T-helper 1 cell treated with Interleukin-12 subunit alpha and Interleukin-12 subunit beta and Interleukin-4 antibody, amounts not matched to agents 30 μg/mL and 1 μg/mL, for 36 hours (primary cell): ENCODE data around the gene BORCS6.

Experiments used
- H3K27ac Mint-ChIP-seq: one replicate; pipeline ENCODE4 v1.8.0; 2021; ENCODE audit warnings: mild to moderate bottlenecking, mixed read lengths
- H3K27me3 Mint-ChIP-seq: one replicate; pipeline ENCODE4 v1.8.0; 2021; ENCODE audit warnings: low read depth, mixed read lengths
- H3K36me3 Mint-ChIP-seq: one replicate; pipeline ENCODE4 v1.8.0; 2021; ENCODE audit warnings: low read depth, mixed read lengths
- H3K4me1 Mint-ChIP-seq: one replicate; pipeline ENCODE4 v1.8.0; 2021; ENCODE audit warnings: low read depth, mixed read lengths
- H3K4me3 Mint-ChIP-seq: one replicate; pipeline ENCODE4 v1.8.0; 2021; ENCODE audit warnings: mild to moderate bottlenecking, moderate library complexity, mixed read lengths
- H3K9me3 Mint-ChIP-seq: one replicate; pipeline ENCODE4 v1.8.0; 2021; ENCODE audit warnings: mixed read lengths

The BORCS6 gene

GRCh38 chr17:8166731-8167130 lies 23.2 kb downstream of the BORCS6 start:
- Mint-ChIP-seq H3K27ac (no peak overlapping the region), H3K9me3 (no peaks in the 10 kb centered on the region)

DNA sequence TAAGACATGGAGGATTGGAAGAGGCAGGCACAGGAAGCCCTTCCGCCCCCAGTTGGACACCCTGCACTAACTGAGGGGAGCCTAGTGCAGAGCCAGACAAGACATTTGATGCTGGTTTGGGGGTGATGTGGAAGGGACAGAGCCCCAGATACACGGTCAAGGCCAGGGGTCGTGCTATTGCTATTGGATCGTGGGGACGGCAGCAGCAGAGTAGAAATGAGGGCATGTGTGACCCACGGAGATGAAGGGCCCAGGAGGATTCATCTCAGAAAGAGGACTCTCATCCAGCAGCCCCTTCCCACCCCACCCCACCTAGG lies 25.2 kb downstream of the BORCS6 start:
- peaks cover 42% of the 10 kb centered on the region for H3K4me1 Mint-ChIP-seq
- H3K36me3 Mint-ChIP-seq = peaks cover 19% of the 10 kb centered on the region
- peak overlapping the region; percentile 98 for H3K27ac Mint-ChIP-seq
- no peaks in the 10 kb centered on the region for H3K27me3 Mint-ChIP-seq
- no peaks in the 10 kb centered on the region for H3K9me3 Mint-ChIP-seq
- H3K4me3 Mint-ChIP-seq = peak overlapping the region; percentile 86

More at GRCh38 chr17:8166731-8167130, 23.2 kb downstream of the BORCS6 start:
- Mint-ChIP-seq H3K4me3 (no peak overlapping the region), H3K4me1 (peaks cover 26% of the 10 kb centered on the region), H3K36me3 (peaks cover 3% of the 10 kb centered on the region), H3K27me3 (no peaks in the 10 kb centered on the region)

- Mint-ChIP-seq H3K27ac (peak overlapping the region; percentile 98), H3K9me3 (no peaks in the 10 kb centered on the region), H3K4me1 (peaks cover 42% of the 10 kb centered on the region), H3K27me3 (no peaks in the 10 kb centered on the region), H3K36me3 (peaks cover 23% of the 10 kb centered on the region), H3K4me3 (peak overlapping the region; percentile 86)
These were observed 25.8 kb downstream of the BORCS6 start for GRCh38 chr17:8163978-8164814.

- Mint-ChIP-seq H3K9me3 (no peaks in the 10 kb centered on the region), H3K4me3 (peak overlapping the region; percentile 86), H3K36me3 (peaks cover 30% of the 10 kb centered on the region), H3K27me3 (no peaks in the 10 kb centered on the region), H3K27ac (peak overlapping the region; percentile 98), H3K4me1 (peaks cover 49% of the 10 kb centered on the region)
These were observed 26.7 kb downstream of the BORCS6 start for GRCh38 chr17:8162997-8163977.

- Mint-ChIP-seq H3K9me3 (no peaks in the 10 kb centered on the region), H3K36me3 (peaks cover 30% of the 10 kb centered on the region), H3K4me1 (peaks cover 49% of the 10 kb centered on the region), H3K27ac (peak within 1 kb of the TSS; percentile 98), H3K27me3 (no peaks in the 10 kb centered on the region), H3K4me3 (peak within 1 kb of the TSS; percentile 86)
These were observed 27.6 kb downstream of the BORCS6 start, which contains the start of gene VAMP2 for GRCh38 chr17:8162233-8162996. TSS of gene VAMP2 (minus strand) at chr17:8162948. CDS start at chr17:8162879, 69 bp downstream.

DNA sequence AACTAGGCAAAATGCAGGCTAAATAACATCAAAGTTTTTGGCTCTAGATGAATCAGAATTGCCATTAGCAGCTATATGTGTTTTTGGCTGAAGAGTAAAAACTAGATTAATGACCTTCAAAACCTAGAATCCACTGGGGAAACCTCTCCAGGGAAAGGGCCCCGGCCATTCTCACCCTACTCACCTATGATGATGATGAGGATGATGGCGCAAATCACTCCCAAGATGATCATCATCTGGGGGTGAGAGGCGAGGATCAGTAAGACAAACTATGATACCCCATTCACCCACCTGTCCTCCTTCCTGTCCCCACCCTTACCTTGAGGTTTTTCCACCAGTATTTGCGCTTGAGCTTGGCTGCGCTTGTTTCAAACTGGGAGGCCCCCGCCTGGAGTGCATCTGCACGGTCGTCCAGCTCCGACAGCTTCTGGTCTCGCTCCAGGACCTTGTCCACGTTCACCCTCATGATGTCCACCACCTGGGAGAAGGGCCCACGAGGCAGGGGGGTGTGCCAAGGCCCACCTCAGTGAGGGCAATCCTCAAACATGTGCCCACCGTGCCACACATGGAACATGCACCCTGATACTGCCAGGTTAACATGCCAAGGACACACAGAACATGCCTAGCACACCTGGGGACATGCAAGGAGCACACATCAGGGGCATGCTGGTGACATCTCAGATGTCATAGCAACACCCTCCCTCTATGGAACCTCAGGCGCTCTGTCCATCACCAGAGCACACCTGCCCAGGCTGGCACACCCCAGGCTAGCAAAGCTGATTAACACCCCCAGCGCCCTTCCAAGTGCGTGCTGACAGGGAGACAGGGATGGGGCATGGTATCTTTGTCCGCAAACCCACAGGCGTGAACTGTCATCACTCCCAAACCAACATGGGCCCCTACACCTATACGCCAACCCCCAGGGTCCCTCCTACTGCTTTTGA lies 28.4 kb downstream of the BORCS6 start:
- peak overlapping the region; percentile 76 for H3K27ac Mint-ChIP-seq
- H3K4me3 Mint-ChIP-seq = peak overlapping the region; percentile 84
- peaks cover 30% of the 10 kb centered on the region for H3K36me3 Mint-ChIP-seq
- peaks cover 49% of the 10 kb centered on the region for H3K4me1 Mint-ChIP-seq
- no peaks in the 10 kb centered on the region for H3K9me3 Mint-ChIP-seq
- H3K27me3 Mint-ChIP-seq = no peaks in the 10 kb centered on the region

DNA sequence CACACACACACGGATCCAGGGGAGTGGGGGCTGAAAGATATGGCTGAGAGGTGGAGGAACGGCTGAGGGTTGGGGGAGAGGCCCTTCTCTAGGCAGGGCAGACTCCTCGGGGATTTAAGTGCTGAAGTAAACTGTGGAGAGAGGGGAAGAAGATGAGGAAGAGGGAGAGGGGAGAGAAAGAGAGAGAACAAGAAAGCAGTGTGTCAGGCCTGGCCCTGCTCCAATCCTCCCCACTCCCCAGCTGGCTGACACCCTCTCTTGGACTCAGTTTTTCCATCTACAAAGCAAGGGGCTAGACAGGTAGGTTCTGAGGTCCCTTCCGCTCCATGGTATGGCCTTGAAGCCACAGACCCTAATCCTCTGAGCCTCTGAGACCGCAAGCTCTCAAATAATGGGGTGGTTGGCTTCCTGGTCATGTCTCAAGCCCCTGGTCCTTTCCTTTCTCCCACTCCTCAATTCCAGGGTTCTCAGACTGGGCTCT lies 29.2 kb downstream of the BORCS6 start:
- no peaks in the 10 kb centered on the region for H3K27me3 Mint-ChIP-seq
- H3K9me3 Mint-ChIP-seq = no peaks in the 10 kb centered on the region
- peak overlapping the region; percentile 84 for H3K4me3 Mint-ChIP-seq
- H3K4me1 Mint-ChIP-seq = peaks cover 49% of the 10 kb centered on the region
- H3K36me3 Mint-ChIP-seq = peaks cover 30% of the 10 kb centered on the region
- peak overlapping the region; percentile 76 for H3K27ac Mint-ChIP-seq

GRCh38 chr17:8160224-8160577 lies 29.8 kb downstream of the BORCS6 start:
- peak overlapping the region; percentile 76 for H3K27ac Mint-ChIP-seq
- H3K9me3 Mint-ChIP-seq = no peaks in the 10 kb centered on the region
- H3K4me1 Mint-ChIP-seq = peaks cover 53% of the 10 kb centered on the region
- H3K36me3 Mint-ChIP-seq = peaks cover 30% of the 10 kb centered on the region
- no peaks in the 10 kb centered on the region for H3K27me3 Mint-ChIP-seq
- peak overlapping the region; percentile 84 for H3K4me3 Mint-ChIP-seq

GRCh38 chr17:8159459-8160223 lies 30.3 kb downstream of the BORCS6 start:
- Mint-ChIP-seq H3K27ac (peak overlapping the region; percentile 76), H3K36me3 (peaks cover 27% of the 10 kb centered on the region), H3K4me1 (peaks cover 53% of the 10 kb centered on the region), H3K4me3 (peak overlapping the region; percentile 78), H3K27me3 (no peaks in the 10 kb centered on the region), H3K9me3 (no peaks in the 10 kb centered on the region)

- H3K27me3 Mint-ChIP-seq = no peaks in the 10 kb centered on the region
- peak overlapping the region; percentile 63 for H3K4me3 Mint-ChIP-seq
- H3K9me3 Mint-ChIP-seq = no peaks in the 10 kb centered on the region
- H3K36me3 Mint-ChIP-seq = peaks cover 27% of the 10 kb centered on the region
- H3K27ac Mint-ChIP-seq = peak overlapping the region; percentile 98
- H3K4me1 Mint-ChIP-seq = peaks cover 51% of the 10 kb centered on the region
These were observed 31.0 kb downstream of the BORCS6 start for GRCh38 chr17:8159032-8159400.

DNA sequence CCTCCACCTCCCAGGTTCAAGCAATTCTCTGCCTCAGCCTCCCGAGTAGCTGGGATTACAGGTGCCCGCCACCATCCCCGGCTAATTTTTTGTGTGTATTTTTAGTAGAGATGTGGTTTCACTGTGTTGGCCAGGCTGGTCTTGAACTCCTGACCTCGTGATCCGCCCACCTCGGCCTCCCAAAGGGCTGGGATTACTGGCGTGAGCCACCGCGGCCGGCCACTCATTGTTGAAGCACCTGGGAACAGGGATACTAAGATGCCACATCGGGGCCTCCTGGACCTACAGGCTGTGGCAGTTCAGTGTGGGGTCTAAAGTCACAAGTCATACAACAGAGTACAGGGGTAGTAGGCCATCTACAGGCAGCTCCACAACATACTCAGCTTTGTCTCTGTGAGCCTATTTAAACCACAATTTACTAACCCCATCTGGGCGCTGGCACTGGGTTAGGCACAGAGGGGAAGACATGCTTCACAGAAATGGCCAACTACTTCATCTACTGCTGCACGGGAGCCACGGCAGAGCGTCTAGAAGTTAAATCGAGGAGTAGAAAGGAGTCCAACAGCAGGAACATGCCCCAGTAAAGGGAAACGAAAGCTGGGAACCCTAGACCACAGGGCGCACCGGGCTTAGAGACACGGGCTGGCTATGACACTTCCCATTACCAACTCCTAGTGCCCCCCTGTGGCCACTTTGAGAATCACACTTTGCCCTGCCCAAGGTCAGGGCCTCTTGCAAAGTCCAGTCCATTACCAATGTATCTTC lies 31.5 kb downstream of the BORCS6 start:
- H3K27me3 Mint-ChIP-seq = no peaks in the 10 kb centered on the region
- H3K9me3 Mint-ChIP-seq = no peaks in the 10 kb centered on the region
- H3K36me3 Mint-ChIP-seq = peaks cover 29% of the 10 kb centered on the region
- peak overlapping the region; percentile 63 for H3K4me3 Mint-ChIP-seq
- H3K27ac Mint-ChIP-seq = peak overlapping the region; percentile 98
- peaks cover 50% of the 10 kb centered on the region for H3K4me1 Mint-ChIP-seq

DNA sequence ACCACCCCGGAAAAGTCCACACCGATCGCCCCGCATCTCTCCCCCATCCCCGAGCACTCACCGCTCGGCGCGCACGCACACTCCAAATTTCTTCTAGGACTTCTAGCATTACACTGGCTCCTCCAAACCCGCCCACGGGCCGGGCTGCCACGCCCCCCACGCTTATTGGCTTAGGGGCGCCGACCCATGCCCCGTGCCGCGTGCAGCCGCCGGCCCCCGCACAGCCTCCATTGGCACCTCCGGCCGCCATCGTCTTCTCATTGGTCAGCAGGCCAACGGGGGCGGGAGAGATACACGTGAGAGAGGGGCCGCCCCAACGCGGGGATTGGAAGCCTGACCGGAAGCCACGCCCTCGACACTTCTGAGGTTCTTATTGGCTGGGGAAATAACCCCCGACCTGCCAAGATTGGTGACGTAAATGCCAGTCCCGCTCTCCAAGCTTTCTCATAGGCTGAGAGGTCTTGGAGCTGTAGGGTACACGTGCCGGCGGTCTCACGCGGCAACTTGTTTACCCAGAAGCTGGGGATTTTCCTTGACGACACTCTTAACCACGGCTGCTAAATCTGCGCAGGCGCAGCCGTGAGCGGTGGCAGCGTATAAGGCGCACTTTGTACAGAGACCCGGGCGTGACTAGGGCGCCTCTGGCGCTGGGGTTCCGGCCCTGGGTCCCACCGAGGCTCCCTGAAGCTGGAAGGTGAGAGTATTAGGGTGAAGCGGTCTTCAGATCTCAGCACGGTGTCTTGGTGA lies 33.6 kb downstream of the BORCS6 start:
- peaks cover 56% of the 10 kb centered on the region for H3K4me1 Mint-ChIP-seq
- no peaks in the 10 kb centered on the region for H3K9me3 Mint-ChIP-seq
- no peaks in the 10 kb centered on the region for H3K27me3 Mint-ChIP-seq
- H3K27ac Mint-ChIP-seq = no peak overlapping the region
- H3K4me3 Mint-ChIP-seq = no peak overlapping the region
- peaks cover 25% of the 10 kb centered on the region for H3K36me3 Mint-ChIP-seq
